ENCODE measurements around the gene ZNF394. TPM values are rescaled to one million over a fixed set of nuclear protein-coding genes. Genes with fewer than 3 reads are reported as not detected.

The ZNF394 gene
- total and polyA plus RNA-seq, 2 donors (not counting 3 experiments of a cell fraction or from before 2014, with no cell fraction given) = 8.6 to 22.8 TPM

- ChIA-PET CTCF (interaction anchor here (0.6 kb wide), 1 partner anchor 101 kb away, joined by 3 read pairs; no protein-coding TSS in a partner anchor), POLR2A (no interaction called here)
- intact Hi-C loops (cut with micrococcal nuclease) (no loop called here), dilution Hi-C loops (cut with MboI; ENCODE audit: extremely low pct_ligation_motif_present, low sequenced_read_pairs) (no loop called here)
- Histone ChIP-seq H2AFZ (ENCODE audit: low read depth, low read length) (no peak overlapping the region), H3K36me3 (ENCODE audit: control insufficient read depth in 2 of 2, extremely low read depth in 1 of 2, insufficient read depth in 2 of 2, low read length in 2 of 2) (no peaks in the 10 kb centered on the region), H3K9ac (replicated peaks; ENCODE audit: extremely low read depth, insufficient read depth, low read length) (no peak overlapping the region), H3K9me3 (replicated peaks; ENCODE audit: control insufficient read depth, insufficient read depth, low read length) (no peaks in the 10 kb centered on the region), H3K4me2 (ENCODE audit: insufficient read depth, low read length) (no peak overlapping the region), H3K4me1 (ENCODE audit: control insufficient read depth, extremely low read depth, insufficient read depth, low read length) (no peaks in the 10 kb centered on the region), H3K79me2 (ENCODE audit: control insufficient read depth, insufficient read depth, low read length) (no peaks in the 10 kb centered on the region), H4K20me1 (replicated peaks; ENCODE audit: control insufficient read depth, extremely low read depth, insufficient read depth, low read length) (no peaks in the 10 kb centered on the region), H3K27ac (ENCODE audit: insufficient read depth, low read depth, low read length) (no peak overlapping the region), H3K27me3 (ENCODE audit: control insufficient read depth in 2 of 2, insufficient read depth in 2 of 2, low read length in 2 of 2) (no peaks in the 10 kb centered on the region), H3K4me3 (replicated peaks in 1 of 3; ENCODE audit: insufficient read depth in 1 of 3, low read depth in 1 of 3, low read length in 3 of 3) (no peak overlapping the region), H3K9me1 (replicated peaks; ENCODE audit: control insufficient read depth, extremely low read depth, insufficient read depth, low read length) (no peaks in the 10 kb centered on the region)
- TF ChIP-seq MYC (IDR thresholded peaks at IDR 0.05; ENCODE audit: low read depth, low read length) (no peak), POLR2A (IDR thresholded peaks at IDR 0.05; ENCODE audit: low read depth, low read length) (no peak), JUN (IDR thresholded peaks at IDR 0.05; ENCODE audit: borderline replicate concordance, insufficient read depth, insufficient read length, low read depth) (no peak), GATA2 (IDR thresholded peaks at IDR 0.05; ENCODE audit: insufficient read depth, insufficient read length, low read depth, low read length) (no peak), EZH2 (IDR thresholded peaks at IDR 0.05; ENCODE audit: borderline replicate concordance, low read depth, low read length, severe bottlenecking) (no peak), MAX (IDR thresholded peaks at IDR 0.05; ENCODE audit: insufficient read depth, insufficient read length) (no peak), POLR2AphosphoS5 (IDR thresholded peaks at IDR 0.05; ENCODE audit: insufficient read depth, low read depth, low read length) (no peak), FOS (IDR thresholded peaks at IDR 0.05; ENCODE audit: borderline replicate concordance, insufficient read depth, low read length) (no peak), CTCF (IDR thresholded peaks at IDR 0.05; ENCODE audit: extremely low read depth in 1 of 2, insufficient read depth in 1 of 2, low read depth in 1 of 2, low read length in 2 of 2) (no peak)
- BruUV-seq (replicated peaks) = no TSS peak
- no peak for FAIRE-seq
- no peak for DNase-seq (ENCODE audit: low read depth, low spot score)
These were observed 40.5 kb upstream of the ZNF394 start for GRCh38 chr7:99540542-99540941.
